Neural cell (in vitro differentiated cells): Measurements from ENCODE around the gene PKHD1. TPM values are rescaled to one million over a fixed set of nuclear protein-coding genes. Genes with fewer than 3 reads are reported as not detected.

ENCODE experiments used
- H2AFZ ChIP-seq: fragments of 200-600, 300-800 bp; sonication (generic), shearing (Covaris generic); 2 replicates; pipeline ENCODE4 v1.6.0; 2014; ENCODE audit warnings: low read depth, mild to moderate bottlenecking, antibody characterized with exemption, low read length, moderate library complexity
- H3F3A ChIP-seq: fragments of 200-600 bp; shearing (Covaris generic); 2 replicates; pipeline ENCODE4 v1.6.1; 2016; ENCODE audit warnings: mild to moderate bottlenecking, moderate library complexity, mixed read lengths, antibody characterized with exemption, low read length; ENCODE audit not compliant: insufficient read depth, poor library complexity, severe bottlenecking
- H3K27ac ChIP-seq: fragments of 200-600, 300-800 bp; sonication (generic), shearing (Covaris generic); 2 replicates; pipeline ENCODE4 v1.5.1; 2014; ENCODE audit warnings: mild to moderate bottlenecking, low read length, moderate library complexity
- H3K27me3 ChIP-seq: fragments of 300-800, 200-600 bp; sonication (generic), shearing (Covaris generic); 2 replicates; pipeline ENCODE4 v1.6.0; 2014; ENCODE audit warnings: mild to moderate bottlenecking, low read depth, low read length, moderate library complexity; ENCODE audit not compliant: insufficient read depth
- H3K36me3 ChIP-seq: fragments of 300-800, 200-600 bp; sonication (generic), shearing (Covaris generic); 2 replicates; pipeline ENCODE4 v1.5.1; 2014; ENCODE audit warnings: mild to moderate bottlenecking, antibody characterized with exemption, low read length, moderate library complexity; ENCODE audit not compliant: insufficient read depth
- H3K4me2 ChIP-seq: fragments of 300-800, 200-600 bp; sonication (generic), shearing (Covaris generic); 2 replicates; pipeline ENCODE4 v1.6.0; 2014; ENCODE audit warnings: mild to moderate bottlenecking, low read length
- H3K4me3 ChIP-seq: fragments of 300-800, 200-600 bp; sonication (generic), shearing (Covaris generic); 2 replicates; pipeline ENCODE4 v1.5.1; 2014; ENCODE audit warnings: mild to moderate bottlenecking, low read length, moderate library complexity
- H3K79me2 ChIP-seq: fragments of 200-600 bp; shearing (Covaris generic); replicated peaks from 2 replicates; pipeline ENCODE4 v1.6.0; 2014; ENCODE audit warnings: mild to moderate bottlenecking, low read length, moderate library complexity; ENCODE audit not compliant: insufficient read depth
- H3K9ac ChIP-seq: fragments of 300-800, 200-600 bp; sonication (generic), shearing (Covaris generic); 2 replicates; pipeline ENCODE4 v1.6.1; 2016; ENCODE audit warnings: mild to moderate bottlenecking, low read length, mixed read lengths
- H3K9me2 ChIP-seq: fragments of 200-600 bp; shearing (Covaris generic); 2 replicates; pipeline ENCODE4 v1.6.1; 2016; ENCODE audit warnings: mild to moderate bottlenecking, low read length, mixed read lengths; ENCODE audit not compliant: insufficient read depth
- H3K9me3 ChIP-seq: fragments of 200-600, 300-800 bp; sonication (generic), shearing (Covaris generic); 2 replicates; pipeline ENCODE4 v1.6.1; 2016; ENCODE audit warnings: mild to moderate bottlenecking, mixed run types, low read length, moderate library complexity, mixed read lengths
- H4K20me1 ChIP-seq: fragments of 200-600 bp; shearing (Covaris generic); 2 replicates; pipeline ENCODE4 v1.6.1; 2016; ENCODE audit warnings: mild to moderate bottlenecking, mixed run types; ENCODE audit not compliant: insufficient read depth
- CTCF ChIP-seq: fragments of 450-650 bp; IDR thresholded peaks from 2 replicates; pipeline ENCODE4 v1.5.1; 2014; ENCODE audit warnings: antibody characterized with exemption, mild to moderate bottlenecking, moderate library complexity; ENCODE audit not compliant: poor library complexity, severe bottlenecking
- EP300 ChIP-seq: fragments of 450-650 bp; conservative IDR thresholded peaks from 2 replicates; pipeline ENCODE4 v1.6.1; 2014; ENCODE audit warnings: antibody characterized with exemption, mild to moderate bottlenecking, moderate library complexity; ENCODE audit not compliant: poor library complexity, severe bottlenecking
- EZH2 ChIP-seq: fragments of 200-600, 300-800 bp; shearing (Covaris generic), sonication (generic); IDR thresholded peaks from 2 replicates; pipeline ENCODE4 v1.6.1; 2014; ENCODE audit warnings: antibody characterized with exemption, low read length, borderline replicate concordance, mild to moderate bottlenecking; ENCODE audit not compliant: insufficient read depth, poor library complexity, severe bottlenecking
- MXI1 ChIP-seq: fragments of 450-650 bp; conservative IDR thresholded peaks from 2 replicates; pipeline ENCODE4 v1.6.1; 2014; ENCODE audit warnings: antibody characterized with exemption, mild to moderate bottlenecking; ENCODE audit not compliant: poor library complexity, severe bottlenecking
- POLR2AphosphoS5 ChIP-seq: IDR thresholded peaks from 2 replicates; pipeline ENCODE4 v1.6.1; 2012
- RAD21 ChIP-seq: fragments of 450-650 bp; conservative IDR thresholded peaks from 2 replicates; pipeline ENCODE4 v1.6.1; 2014; ENCODE audit warnings: antibody characterized with exemption, mild to moderate bottlenecking, moderate library complexity
- SMC3 ChIP-seq: fragments of 450-650 bp; conservative IDR thresholded peaks from 2 replicates; pipeline ENCODE4 v1.6.1; 2014; ENCODE audit warnings: antibody characterized with exemption, mild to moderate bottlenecking, moderate library complexity; ENCODE audit not compliant: poor library complexity
- TAF1 ChIP-seq: IDR thresholded peaks from 2 replicates; pipeline ENCODE4 v1.6.1; 2012; ENCODE audit warnings: low read depth
- polyA plus RNA-seq: library from polyadenylated mRNA; depleted of rRNA; stranded (reverse); fragments of >200 nt; gene quantifications from 2 replicates; pipeline ENCODE4 v1.2.3, GENCODE V29; 2014
- TF ChIP-seq, protein P1 (sequence below): IDR thresholded peaks from 2 replicates; pipeline ENCODE4 v1.6.1; 2012; ENCODE audit warnings: borderline replicate concordance

Gene PKHD1
- polyA plus RNA-seq, 1 donor from 2014 or later: not detected

- H2AFZ ChIP-seq: no peak overlapping the region
- no peak overlapping the region for H3K27ac ChIP-seq
- H3K79me2 ChIP-seq: no peaks in the 10 kb centered on the region
- TF ChIP-seq POLR2AphosphoS5: no peak
- no peak for TF ChIP-seq EZH2
- TF ChIP-seq SMC3: no peak
- TF ChIP-seq, protein P1, sequence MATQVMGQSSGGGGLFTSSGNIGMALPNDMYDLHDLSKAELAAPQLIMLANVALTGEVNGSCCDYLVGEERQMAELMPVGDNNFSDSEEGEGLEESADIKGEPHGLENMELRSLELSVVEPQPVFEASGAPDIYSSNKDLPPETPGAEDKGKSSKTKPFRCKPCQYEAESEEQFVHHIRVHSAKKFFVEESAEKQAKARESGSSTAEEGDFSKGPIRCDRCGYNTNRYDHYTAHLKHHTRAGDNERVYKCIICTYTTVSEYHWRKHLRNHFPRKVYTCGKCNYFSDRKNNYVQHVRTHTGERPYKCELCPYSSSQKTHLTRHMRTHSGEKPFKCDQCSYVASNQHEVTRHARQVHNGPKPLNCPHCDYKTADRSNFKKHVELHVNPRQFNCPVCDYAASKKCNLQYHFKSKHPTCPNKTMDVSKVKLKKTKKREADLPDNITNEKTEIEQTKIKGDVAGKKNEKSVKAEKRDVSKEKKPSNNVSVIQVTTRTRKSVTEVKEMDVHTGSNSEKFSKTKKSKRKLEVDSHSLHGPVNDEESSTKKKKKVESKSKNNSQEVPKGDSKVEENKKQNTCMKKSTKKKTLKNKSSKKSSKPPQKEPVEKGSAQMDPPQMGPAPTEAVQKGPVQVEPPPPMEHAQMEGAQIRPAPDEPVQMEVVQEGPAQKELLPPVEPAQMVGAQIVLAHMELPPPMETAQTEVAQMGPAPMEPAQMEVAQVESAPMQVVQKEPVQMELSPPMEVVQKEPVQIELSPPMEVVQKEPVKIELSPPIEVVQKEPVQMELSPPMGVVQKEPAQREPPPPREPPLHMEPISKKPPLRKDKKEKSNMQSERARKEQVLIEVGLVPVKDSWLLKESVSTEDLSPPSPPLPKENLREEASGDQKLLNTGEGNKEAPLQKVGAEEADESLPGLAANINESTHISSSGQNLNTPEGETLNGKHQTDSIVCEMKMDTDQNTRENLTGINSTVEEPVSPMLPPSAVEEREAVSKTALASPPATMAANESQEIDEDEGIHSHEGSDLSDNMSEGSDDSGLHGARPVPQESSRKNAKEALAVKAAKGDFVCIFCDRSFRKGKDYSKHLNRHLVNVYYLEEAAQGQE: no peak
- no peak for TF ChIP-seq CTCF
- TF ChIP-seq MXI1: no peak
- TF ChIP-seq TAF1: no peak
- TF ChIP-seq RAD21: no peak
- TF ChIP-seq EP300: no peak
- H3K4me3 ChIP-seq: no peak overlapping the region
- no peaks in the 10 kb centered on the region for H3K36me3 ChIP-seq
- H3K9me3 ChIP-seq: no peaks in the 10 kb centered on the region
- no peak overlapping the region for H3K4me2 ChIP-seq
- no peak overlapping the region for H3K9ac ChIP-seq
- no peaks in the 10 kb centered on the region for H4K20me1 ChIP-seq
- no peaks in the 10 kb centered on the region for H3K27me3 ChIP-seq
- no peaks in the 10 kb centered on the region for H3K9me2 ChIP-seq
- H3F3A ChIP-seq: no peaks in the 10 kb centered on the region
Measured at GRCh38 chr6:52053038-52053695, 34.2 kb downstream of the PKHD1 start.

- Histone ChIP-seq H3F3A (no peaks in the 10 kb centered on the region), H2AFZ (no peak overlapping the region), H3K4me3 (no peak overlapping the region), H3K36me3 (no peaks in the 10 kb centered on the region), H3K9me3 (no peaks in the 10 kb centered on the region), H4K20me1 (no peaks in the 10 kb centered on the region), H3K9me2 (no peaks in the 10 kb centered on the region), H3K79me2 (no peaks in the 10 kb centered on the region), H3K4me2 (no peak overlapping the region), H3K27me3 (no peaks in the 10 kb centered on the region), H3K9ac (no peak overlapping the region), H3K27ac (no peak overlapping the region)
- TF ChIP-seq TAF1: no peak
- TF ChIP-seq EZH2: no peak
- TF ChIP-seq CTCF: no peak
- no peak for TF ChIP-seq RAD21
- TF ChIP-seq POLR2AphosphoS5: no peak
- no peak for TF ChIP-seq EP300
- TF ChIP-seq MXI1: no peak
- TF ChIP-seq, protein P1: no peak
- no peak for TF ChIP-seq SMC3
Measured at GRCh38 chr6:52050051-52050405, 37.4 kb downstream of the PKHD1 start.
